Right atrium auricular region (tissue), 2 donors: ENCODE data around the gene JAML. TPM values are rescaled to one million over a fixed set of nuclear protein-coding genes. Genes with fewer than 3 reads are reported as not detected.

Source experiments
- DNase-seq: peaks from one replicate; pipeline ENCODE4 v3.0.0-alpha.2; 2019; ENCODE audit warnings: low spot score
- H3K27ac ChIP-seq, 2 donors: fragments of 200-600 bp; sonication (generic); 1 replicate in 1 of 2; 2 replicates in 1 of 2; pipeline ENCODE4 v1.5.1; 2016 to 2019
- H3K27me3 ChIP-seq, 2 donors: fragments of 200-600 bp; sonication (generic); one replicate each; pipeline versions ENCODE4 v1.5.1 to v1.6.0; 2017 to 2019
- H3K36me3 ChIP-seq: fragments of 200-600 bp; sonication (generic); one replicate; pipeline ENCODE4 v1.5.1; 2016
- H3K4me1 ChIP-seq, 2 donors: fragments of 200-600 bp; sonication (generic); one replicate each; pipeline versions ENCODE4 v1.5.1 to v1.6.0; 2017 to 2019
- H3K4me3 ChIP-seq, 2 donors: fragments of 200-600 bp; sonication (generic); 1 replicate in 1 of 2; 2 replicates in 1 of 2; pipeline ENCODE4 v1.5.1; 2017 to 2019; ENCODE audit warnings: mild to moderate bottlenecking in 1 of 2, moderate library complexity in 1 of 2
- H3K9me3 ChIP-seq, 2 donors: fragments of 200-600 bp; sonication (generic); one replicate each; pipeline ENCODE4 v1.5.1; 2019
- CTCF ChIP-seq, 2 donors: fragments of 200-600 bp; sonication (generic); IDR thresholded peaks; one replicate each; pipeline ENCODE4 v1.5.1; 2019; ENCODE audit warnings: antibody characterized with exemption in 2 of 2
- total RNA-seq, 2 donors: library from RNA; depleted of rRNA; stranded (reverse); fragments of >200 nt; gene quantifications; one replicate each; pipeline ENCODE4 v1.1.0, GENCODE V29; 2016

The JAML gene
- total RNA-seq, 2 donors from 2014 or later, result 0.48 to 2.2 TPM

- TF ChIP-seq CTCF (IDR thresholded peaks at IDR 0.05), result no peak
- H3K9me3 ChIP-seq, result no peaks in the 10 kb centered on the region
These were observed 33.6 kb upstream of the JAML start for GRCh38 chr11:118258410-118258809.

GRCh38 chr11:118252688-118253087 is 27.9 kb upstream of the JAML start:
- TF ChIP-seq CTCF (IDR thresholded peaks at IDR 0.05), result no peak
- H3K4me3 ChIP-seq, result peak overlapping the region in 1 of 2 donors; percentile 64

More at GRCh38 chr11:118258410-118258809, 33.6 kb upstream of the JAML start:
- Histone ChIP-seq H3K4me1 (no peaks in the 10 kb centered on the region), H3K4me3 (no peak overlapping the region), H3K36me3 (no peaks in the 10 kb centered on the region), H3K27ac (no peak overlapping the region), H3K27me3 (no peaks in the 10 kb centered on the region)
- DNase-seq, result no peak

GRCh38 chr11:118251858-118252652 is 27.2 kb upstream of the JAML start, which contains the start of gene MPZL3:
Gene MPZL3 (minus strand): TSS chr11:118252365. CDS start chr11:118252294, 71 bp downstream.
- Histone ChIP-seq H3K27ac (peak within 1 kb of the TSS; percentile 49 to 72), H3K4me1 (peaks cover 0 to 5% of the 10 kb centered on the region in 2 donors), H3K9me3 (no peaks in the 10 kb centered on the region), H3K4me3 (peak within 1 kb of the TSS; percentile 56 to 64), H3K36me3 (no peaks in the 10 kb centered on the region), H3K27me3 (no peaks in the 10 kb centered on the region)
- peak; percentile 73 for DNase-seq
- no peak for TF ChIP-seq CTCF (IDR thresholded peaks at IDR 0.05)

More at GRCh38 chr11:118252688-118253087, 27.9 kb upstream of the JAML start:
- no peak for DNase-seq
- H3K27ac ChIP-seq, result no peak overlapping the region
- no peaks in the 10 kb centered on the region for H3K36me3 ChIP-seq
- peaks cover 0 to 5% of the 10 kb centered on the region in 2 donors for H3K4me1 ChIP-seq
- H3K27me3 ChIP-seq, result no peaks in the 10 kb centered on the region
- no peaks in the 10 kb centered on the region for H3K9me3 ChIP-seq

- Histone ChIP-seq H3K27me3 (no peaks in the 10 kb centered on the region), H3K36me3 (no peaks in the 10 kb centered on the region), H3K9me3 (no peaks in the 10 kb centered on the region), H3K27ac (no peak overlapping the region), H3K4me1 (peaks cover 0 to under 1% of the 10 kb centered on the region in 2 donors), H3K4me3 (no peak overlapping the region)
- DNase-seq, result no peak
- TF ChIP-seq CTCF (IDR thresholded peaks at IDR 0.05), result no peak
These were observed 22.2 kb upstream of the JAML start for GRCh38 chr11:118247041-118247440.

GRCh38 chr11:118245936-118246562 is 21.2 kb upstream of the JAML start:
- no peak for TF ChIP-seq CTCF (IDR thresholded peaks at IDR 0.05)
- Histone ChIP-seq H3K4me3 (no peak overlapping the region), H3K9me3 (no peaks in the 10 kb centered on the region), H3K36me3 (no peaks in the 10 kb centered on the region), H3K27me3 (no peaks in the 10 kb centered on the region), H3K27ac (no peak overlapping the region), H3K4me1 (peaks cover 0 to 7% of the 10 kb centered on the region in 2 donors)
- DNase-seq, result no peak
